Lung microvascular endothelial cell (primary cell): ENCODE results near the gene NLRP10. TPM values are rescaled to one million over a fixed set of nuclear protein-coding genes. Genes with fewer than 3 reads are reported as not detected.
A peak's percentile ranks its signal among the peaks of the same experiment; 100 is the strongest.
"Not testable (repeated sequence)": the region's sequence is repeated elsewhere in the genome, so short reads cannot be mapped to it uniquely, and the experiment has no call there.

Experiments used
- DNase-seq, 2 donors: peaks; one replicate each; pipeline versions ENCODE4 v3.0.0 to v3.0.0-alpha.2; 2010; ENCODE audit warnings: low read depth in 2 of 2
- total RNA-seq: library from RNA; depleted of rRNA; stranded (reverse); fragments of >200 nt; gene quantifications from 2 replicates; pipeline ENCODE4 v1.2.1, GENCODE V29; 2014

The NLRP10 gene, protein sequence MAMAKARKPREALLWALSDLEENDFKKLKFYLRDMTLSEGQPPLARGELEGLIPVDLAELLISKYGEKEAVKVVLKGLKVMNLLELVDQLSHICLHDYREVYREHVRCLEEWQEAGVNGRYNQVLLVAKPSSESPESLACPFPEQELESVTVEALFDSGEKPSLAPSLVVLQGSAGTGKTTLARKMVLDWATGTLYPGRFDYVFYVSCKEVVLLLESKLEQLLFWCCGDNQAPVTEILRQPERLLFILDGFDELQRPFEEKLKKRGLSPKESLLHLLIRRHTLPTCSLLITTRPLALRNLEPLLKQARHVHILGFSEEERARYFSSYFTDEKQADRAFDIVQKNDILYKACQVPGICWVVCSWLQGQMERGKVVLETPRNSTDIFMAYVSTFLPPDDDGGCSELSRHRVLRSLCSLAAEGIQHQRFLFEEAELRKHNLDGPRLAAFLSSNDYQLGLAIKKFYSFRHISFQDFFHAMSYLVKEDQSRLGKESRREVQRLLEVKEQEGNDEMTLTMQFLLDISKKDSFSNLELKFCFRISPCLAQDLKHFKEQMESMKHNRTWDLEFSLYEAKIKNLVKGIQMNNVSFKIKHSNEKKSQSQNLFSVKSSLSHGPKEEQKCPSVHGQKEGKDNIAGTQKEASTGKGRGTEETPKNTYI
- not detected in 2 replicates for total RNA-seq

DNA sequence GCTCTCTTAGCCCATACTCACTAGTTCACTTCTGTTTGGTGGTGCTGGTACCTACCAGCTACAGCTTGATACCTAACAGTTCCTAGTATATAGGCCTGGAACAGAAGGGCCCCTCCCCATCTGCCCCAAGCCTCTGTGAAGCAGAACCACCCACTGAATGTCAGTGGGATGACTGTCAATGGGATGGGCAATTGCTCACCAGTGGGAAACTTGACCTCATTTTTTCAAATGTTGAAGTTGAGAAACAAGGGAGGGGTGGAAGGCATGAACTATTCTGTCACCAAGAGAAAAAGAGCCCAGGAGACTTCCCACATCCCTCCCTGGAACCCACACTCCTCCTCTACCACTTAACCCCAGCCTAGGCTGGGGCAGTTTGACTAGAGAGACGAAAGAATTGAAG, at the start of gene NLRP10:
Gene NLRP10, minus strand, starts transcription at position 62 of the 400 bp plus-strand sequence. CDS start 1,952 bp downstream, outside the sequence.
- no peak for DNase-seq

DNA sequence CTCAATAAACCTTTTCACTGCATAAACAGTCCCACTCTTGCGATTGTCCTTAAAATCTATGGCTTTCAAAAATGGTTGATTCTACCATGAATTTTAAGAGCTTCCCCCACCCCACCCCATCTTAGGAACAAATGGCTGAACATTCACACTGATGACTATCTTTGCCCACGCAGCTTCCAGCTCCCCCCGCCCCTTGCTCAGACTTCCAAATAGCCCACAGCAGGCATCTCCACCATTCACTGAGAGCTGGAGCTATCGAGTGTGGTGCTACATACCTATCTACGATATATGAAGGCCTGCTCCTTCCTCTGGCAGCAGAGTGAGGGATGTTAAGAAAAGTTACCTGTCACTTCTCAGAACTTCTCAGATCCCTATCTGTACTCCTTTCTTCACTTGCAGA, 48.6 kb upstream of the NLRP10 start:
- no peak for DNase-seq

- DNase-seq: no peak
These were observed 46.8 kb upstream of the NLRP10 start for GRCh38 chr11:8011981-8012444.

DNA sequence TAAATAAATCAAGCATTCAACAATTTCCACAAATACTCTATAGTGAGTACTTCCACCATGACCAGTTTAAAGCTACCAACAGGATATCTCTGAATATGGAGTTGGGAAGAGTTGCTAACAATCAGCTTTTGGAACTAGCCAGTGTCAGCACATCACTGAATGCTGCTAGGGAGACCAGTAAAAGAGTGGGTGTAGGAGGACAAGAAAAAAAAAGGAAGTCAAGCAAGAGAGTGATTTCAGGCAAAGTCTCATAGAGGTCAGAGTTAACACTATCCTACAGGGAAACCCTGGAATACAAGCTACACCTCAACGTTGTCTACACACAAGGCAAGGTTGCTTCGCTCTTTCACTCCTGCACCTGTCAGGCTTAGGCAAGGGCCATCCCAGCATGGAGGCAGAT, 46.1 kb upstream of the NLRP10 start:
- no peak for DNase-seq

- no peak for DNase-seq
These were observed 44.6 kb upstream of the NLRP10 start for GRCh38 chr11:8009856-8010255.

GRCh38 chr11:8008212-8008611, 43.0 kb upstream of the NLRP10 start:
- DNase-seq: no peak

GRCh38 chr11:8006349-8006977, 41.2 kb upstream of the NLRP10 start:
- peak; percentile 63 to 80 for DNase-seq

GRCh38 chr11:8005556-8005955, 40.3 kb upstream of the NLRP10 start:
- DNase-seq: no peak

GRCh38 chr11:8004008-8004407, 38.8 kb upstream of the NLRP10 start:
- DNase-seq: no peak

DNA sequence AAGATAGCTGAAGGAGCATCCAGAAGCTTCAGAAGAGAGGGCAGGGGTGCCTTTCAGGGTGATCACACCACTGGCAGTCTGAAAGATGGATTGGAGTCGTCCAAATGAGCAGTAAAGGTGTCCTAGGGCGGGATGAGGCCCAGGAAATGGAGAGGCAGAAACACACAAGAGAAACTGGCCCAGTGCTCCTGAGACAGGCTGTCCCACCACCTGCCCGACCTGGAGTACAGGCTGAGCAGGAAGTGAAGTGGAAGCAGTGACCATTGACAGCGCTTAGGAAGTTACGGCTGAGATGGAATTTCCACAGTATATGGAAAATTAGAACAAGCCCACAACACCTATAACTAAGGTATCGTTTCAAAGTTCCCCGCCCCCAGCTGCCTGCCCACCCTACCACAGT, 37.9 kb upstream of the NLRP10 start:
- DNase-seq: no peak

DNA sequence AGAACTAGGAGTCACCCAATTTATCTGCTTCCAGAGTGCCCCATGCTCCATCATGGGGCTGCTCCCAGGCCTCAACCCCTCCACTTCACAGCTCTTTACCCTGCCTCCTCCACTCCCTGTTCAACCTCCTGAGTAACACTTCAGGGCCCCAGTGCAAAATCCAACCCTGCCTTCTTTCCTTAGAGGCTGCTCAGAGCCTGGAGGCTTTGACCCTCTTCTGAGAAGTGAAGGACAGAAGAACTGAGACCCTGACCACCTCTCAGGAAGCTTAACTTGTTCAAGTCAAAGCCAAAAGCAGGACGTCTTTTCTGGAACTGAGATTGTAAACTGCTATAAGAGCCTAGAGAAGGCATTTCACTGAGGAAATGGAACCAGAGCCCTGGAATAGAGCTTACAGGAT, 37.4 kb upstream of the NLRP10 start:
- no peak for DNase-seq

- DNase-seq: no peak
These were observed 35.1 kb upstream of the NLRP10 start for GRCh38 chr11:8000390-8000789.

DNA sequence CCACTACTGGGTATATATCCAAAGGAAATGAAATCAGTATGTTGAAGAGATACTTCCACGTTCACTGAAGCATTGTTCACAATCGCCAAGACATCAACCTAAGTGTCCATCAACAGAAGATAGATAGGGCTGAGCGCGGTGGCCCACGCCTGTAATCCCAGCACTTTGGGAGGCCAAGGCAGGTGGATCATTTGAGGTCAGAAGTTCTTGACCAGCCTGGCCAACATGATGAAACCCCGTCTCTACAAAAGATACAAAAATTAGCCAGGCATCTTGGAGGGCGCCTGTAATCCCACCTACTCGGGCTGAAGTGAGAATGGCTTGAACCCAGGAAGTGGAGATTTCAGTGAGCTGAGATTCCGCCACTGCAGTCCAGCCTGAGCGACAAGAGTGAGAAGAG, 34.5 kb upstream of the NLRP10 start:
- no peak for DNase-seq

DNA sequence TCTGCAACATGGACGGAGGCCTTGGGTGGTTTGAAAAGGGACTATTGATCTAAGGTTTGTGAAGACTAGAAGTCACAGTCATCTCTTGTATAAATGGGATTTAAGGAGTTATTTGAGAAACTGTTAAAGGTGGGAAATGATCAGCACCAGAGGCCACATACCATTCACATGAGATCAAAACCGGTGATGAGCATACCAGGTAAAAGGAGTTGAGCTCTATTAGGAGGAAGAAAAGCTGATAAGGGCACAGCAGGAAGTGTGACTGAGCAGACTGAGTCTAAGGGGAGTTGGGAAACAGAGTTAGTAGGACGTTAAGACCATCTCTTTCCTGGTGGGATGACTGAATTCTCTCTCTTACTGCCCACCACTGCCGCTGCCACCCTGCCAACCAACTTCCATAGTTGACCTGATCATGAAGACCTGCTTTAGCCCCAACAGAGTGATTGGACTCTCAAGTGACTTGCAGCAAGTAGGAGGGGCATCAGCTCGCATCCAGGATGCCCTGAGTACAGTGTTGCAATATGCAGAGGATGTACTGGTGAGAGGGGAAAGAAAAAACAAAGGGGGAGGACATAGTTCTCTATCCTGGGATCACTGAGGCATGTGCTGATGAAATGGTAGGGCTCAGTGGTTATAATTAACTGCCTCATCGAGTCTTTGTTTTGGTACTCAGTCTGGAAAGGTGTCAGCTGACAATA, 29.5 kb upstream of the NLRP10 start:
- DNase-seq: no peak

DNA sequence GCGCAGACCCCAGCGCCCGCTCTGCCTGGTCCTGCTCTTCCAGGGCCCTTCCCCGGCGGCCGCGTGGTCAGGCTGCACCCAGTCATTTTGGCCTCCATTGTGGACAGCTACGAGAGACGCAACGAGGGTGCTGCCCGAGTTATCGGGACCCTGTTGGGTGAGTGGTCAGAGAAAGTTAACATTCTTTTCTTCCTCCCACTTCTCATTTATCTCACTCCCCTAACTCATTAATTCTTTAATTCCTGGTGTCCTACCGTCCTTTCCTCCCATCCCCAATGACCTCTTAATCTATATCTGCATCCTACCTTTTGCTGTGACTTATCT, 22.3 kb upstream of the NLRP10 start:
- DNase-seq: not testable (repeated sequence)

DNA sequence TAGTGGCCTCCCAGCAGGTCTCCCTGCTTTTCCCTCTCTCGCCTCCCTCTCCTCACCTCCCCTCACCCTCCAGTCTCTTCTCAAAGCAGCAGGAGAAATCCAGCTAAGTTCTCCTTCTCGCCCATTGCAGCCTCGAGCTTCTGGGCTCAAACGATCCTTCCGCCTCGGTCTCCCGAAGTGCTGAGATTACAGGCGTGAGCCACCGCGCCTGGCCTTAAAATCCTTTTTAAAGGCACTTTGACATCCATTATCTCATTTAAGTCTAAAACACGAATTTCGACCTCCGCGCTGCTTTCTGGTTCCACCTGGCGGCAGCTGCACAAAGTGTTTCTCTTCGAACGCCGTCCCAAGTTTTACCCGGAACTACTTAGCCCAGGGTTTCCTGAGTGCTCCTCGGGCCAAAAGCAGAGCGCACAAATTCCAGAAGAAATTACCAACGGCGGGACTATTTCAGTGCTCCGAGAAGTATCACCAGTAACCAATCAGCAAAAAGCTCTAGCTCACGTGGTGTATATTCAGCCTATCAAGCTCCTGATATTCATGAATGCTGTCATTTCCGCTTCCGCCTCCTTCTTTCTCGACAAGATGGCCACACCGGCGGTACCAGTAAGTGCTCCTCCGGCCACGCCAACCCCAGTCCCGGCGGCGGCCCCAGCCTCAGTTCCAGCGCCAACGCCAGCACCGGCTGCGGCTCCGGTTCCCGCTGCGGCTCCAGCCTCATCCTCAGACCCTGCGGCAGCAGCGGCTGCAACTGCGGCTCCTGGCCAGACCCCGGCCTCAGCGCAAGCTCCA, 21.7 kb upstream of the NLRP10 start, which contains the start of gene EIF3F:
Gene EIF3F, plus strand, starts transcription at position 570 of the 792 bp plus-strand sequence. Its CDS starts 16 bp downstream, at position 586.
- DNase-seq: peak; percentile 99 to 100

DNA sequence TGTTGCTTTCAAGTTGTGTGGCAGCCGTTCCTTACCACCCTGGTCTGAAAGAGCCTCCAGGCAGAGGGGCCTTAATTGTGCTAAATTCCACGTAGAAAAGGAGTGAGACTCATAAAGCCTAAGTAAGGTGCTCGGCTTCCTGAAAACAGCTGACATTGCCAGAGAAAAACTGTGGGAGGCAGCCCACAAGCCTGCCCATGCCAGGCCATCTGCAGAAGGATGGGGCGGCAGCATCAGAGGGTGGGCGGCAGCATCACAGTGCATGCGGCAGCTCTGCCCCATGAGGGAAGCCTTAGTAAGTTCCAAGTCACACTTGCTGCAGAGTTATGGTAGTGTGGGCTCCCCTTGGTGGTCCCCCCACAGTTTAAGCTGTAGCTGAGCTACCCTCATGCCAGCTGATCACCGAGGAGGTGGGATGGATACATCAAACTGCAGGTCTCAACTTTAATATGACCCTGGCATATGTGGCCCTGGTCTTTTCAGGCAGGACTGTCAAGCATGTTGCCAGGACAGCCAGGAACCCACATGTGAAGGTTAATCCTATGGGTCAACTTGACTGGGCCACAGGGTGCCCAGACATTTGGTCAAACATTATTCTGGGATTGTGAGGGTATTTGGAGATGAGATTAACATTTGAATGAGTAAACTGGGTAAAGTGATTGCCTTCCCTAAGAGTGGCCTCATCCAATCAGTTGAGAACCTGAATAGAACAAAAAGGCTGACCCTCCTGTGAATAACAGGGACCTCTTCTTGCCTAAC, 18.8 kb upstream of the NLRP10 start:
- no peak for DNase-seq

DNA sequence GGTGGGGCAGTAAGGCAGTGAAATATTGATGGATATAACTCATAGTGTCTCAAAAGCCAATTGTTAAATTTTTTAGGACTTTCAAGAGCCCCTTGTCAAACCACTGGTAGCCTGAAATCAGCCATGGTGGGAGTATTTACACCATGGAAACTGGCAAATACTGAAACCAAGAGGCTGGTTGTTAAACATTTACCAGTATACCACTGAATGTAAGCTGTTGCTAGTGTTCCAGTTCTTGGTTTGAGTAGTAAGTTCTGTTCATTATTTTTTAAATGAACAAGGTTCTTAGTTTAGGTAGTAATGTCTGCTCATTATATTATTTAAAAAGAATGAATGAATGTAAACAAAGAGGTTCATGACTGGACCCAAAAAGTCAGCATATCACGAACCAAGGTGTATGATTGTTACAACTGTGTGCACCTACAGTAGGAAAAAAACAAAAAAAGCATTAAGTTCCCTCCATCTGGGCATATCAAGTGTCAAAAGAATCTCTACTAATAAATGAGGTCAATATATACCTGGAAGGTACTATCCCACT, 17.4 kb upstream of the NLRP10 start:
- no peak for DNase-seq

- DNase-seq: no peak
These were observed 16.4 kb upstream of the NLRP10 start for GRCh38 chr11:7981619-7982157.
